ENCODE measurements around the gene ATP5MC2. TPM values are rescaled to one million over a fixed set of nuclear protein-coding genes. Genes with fewer than 3 reads are reported as not detected.
A peak's percentile ranks its signal among the peaks of the same experiment; 100 is the strongest.

Gene ATP5MC2
- total and polyA plus RNA-seq, 2 of the 4 experiments (the other 2 are of a cell fraction) = 309 to 361 TPM

DNA sequence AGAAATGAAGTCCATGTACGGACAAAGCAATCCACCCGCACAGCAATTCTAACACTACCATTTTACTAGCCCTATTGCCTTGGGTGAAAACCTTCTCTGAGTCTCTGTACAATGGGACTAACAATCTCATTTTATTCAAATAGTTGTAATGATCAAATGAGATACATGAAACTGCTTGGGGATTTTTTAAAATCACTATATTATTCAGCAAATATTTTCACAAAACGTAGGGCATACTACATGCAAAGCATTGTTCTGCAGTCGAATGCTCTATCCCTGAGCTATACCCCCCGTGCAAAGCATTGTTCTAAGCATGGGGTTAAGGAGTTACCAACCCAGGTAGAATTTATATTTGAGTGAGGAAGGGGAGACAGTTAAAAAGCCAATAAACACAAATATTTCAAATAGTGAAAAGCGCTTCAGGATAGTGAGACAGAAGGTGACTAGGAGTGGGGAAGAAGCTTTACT is 49.1 kb downstream of the ATP5MC2 start:
- Histone ChIP-seq H2AK9ac (replicated peaks; ENCODE audit: low read depth, low read length, poor library complexity) (no peak overlapping the region), H2AK5ac (ENCODE audit: low read depth, low read length) (no peak overlapping the region), H3K23ac (ENCODE audit: low read depth, low read length) (no peak overlapping the region), H3K9me3 (ENCODE audit: control insufficient read depth, insufficient read depth, low read length) (no peaks in the 10 kb centered on the region), H3K14ac (replicated peaks; ENCODE audit: low read depth, low read length) (0 out of 2 replicates have a peak overlapping the region, but pooled peaks have one; percentile 10), H4K5ac (ENCODE audit: low read depth, low read length) (no peak overlapping the region), H3K79me1 (ENCODE audit: low read depth in 1 of 2, low read length in 2 of 2) (peaks cover 0 to 33% of the 10 kb centered on the region in 2 experiments), H3K56ac (ENCODE audit: extremely low read depth, insufficient read depth, low read length) (no peak overlapping the region), H3K36me3 (ENCODE audit: control insufficient read depth, insufficient read depth, low read length) (no peaks in the 10 kb centered on the region), H2BK5ac (ENCODE audit: low read depth, low read length, poor library complexity, severe bottlenecking) (no peak overlapping the region), H3K4me1 (ENCODE audit: control insufficient read depth, insufficient read depth, low read length) (peaks cover 4% of the 10 kb centered on the region), H4K20me1 (ENCODE audit: insufficient read depth, low read length) (peaks cover 11% of the 10 kb centered on the region; the same call in 1 of the 2 replicates), H3K9me1 (ENCODE audit: insufficient read depth, low read length) (peaks cover 3% of the 10 kb centered on the region; the same call in 1 of the 2 replicates), H2BK120ac (ENCODE audit: low read depth, low read length) (no peak overlapping the region), H3K4ac (ENCODE audit: low read depth, low read length) (no peak overlapping the region), H3K4me3 (ENCODE audit: insufficient read depth, low read depth, low read length) (peak overlapping the region; percentile 70), H3K27me3 (ENCODE audit: control insufficient read depth, insufficient read depth, low read length) (no peaks in the 10 kb centered on the region; the same call in 1 of the 2 replicates), H2BK15ac (ENCODE audit: low read depth, low read length) (no peak overlapping the region), H2AFZ (replicated peaks; ENCODE audit: low read length, poor library complexity) (peak overlapping the region; percentile 98), H3K18ac (ENCODE audit: low read depth, low read length) (no peak overlapping the region), H3K4me2 (ENCODE audit: low read depth, low read length) (peak overlapping the region; percentile 89), H3K27ac (ENCODE audit: insufficient read depth, low read length) (no peak overlapping the region), H2BK20ac (ENCODE audit: low read depth, low read length) (no peak overlapping the region), H4K91ac (ENCODE audit: insufficient read depth, low read depth, low read length) (no peak overlapping the region), H4K8ac (ENCODE audit: low read depth in 2 of 2, low read length in 2 of 2) (peak overlapping the region in 1 of 2 experiments; percentile 32; a peak in 2 of 4 replicates), H3K9ac (ENCODE audit: low read depth, low read length) (peak overlapping the region; percentile 26; the same call in 1 of the 2 replicates)
- DNase-seq (no peak), ATAC-seq (ENCODE audit: low read depth) (no peak)
- WGBS, 2 experiments (ENCODE audit: extremely low coverage in 2 of 2, insufficient read length in 1 of 2) = no CpG with 5 or more reads among the region's 6 CpGs
- no peak for TF ChIP-seq CHD1 (IDR thresholded peaks at IDR 0.05; ENCODE audit: low read depth, low read length)
- TF ChIP-seq SMC3 (IDR thresholded peaks at IDR 0.05; ENCODE audit: low read depth, low read length) = no peak
- TF ChIP-seq RCOR1 (IDR thresholded peaks at IDR 0.05; ENCODE audit: insufficient replicate concordance, low read length) = no peak
- no peak for TF ChIP-seq ELK1 (IDR thresholded peaks at IDR 0.05; ENCODE audit: borderline replicate concordance, low read depth, low read length)
- TF ChIP-seq, protein P1, sequence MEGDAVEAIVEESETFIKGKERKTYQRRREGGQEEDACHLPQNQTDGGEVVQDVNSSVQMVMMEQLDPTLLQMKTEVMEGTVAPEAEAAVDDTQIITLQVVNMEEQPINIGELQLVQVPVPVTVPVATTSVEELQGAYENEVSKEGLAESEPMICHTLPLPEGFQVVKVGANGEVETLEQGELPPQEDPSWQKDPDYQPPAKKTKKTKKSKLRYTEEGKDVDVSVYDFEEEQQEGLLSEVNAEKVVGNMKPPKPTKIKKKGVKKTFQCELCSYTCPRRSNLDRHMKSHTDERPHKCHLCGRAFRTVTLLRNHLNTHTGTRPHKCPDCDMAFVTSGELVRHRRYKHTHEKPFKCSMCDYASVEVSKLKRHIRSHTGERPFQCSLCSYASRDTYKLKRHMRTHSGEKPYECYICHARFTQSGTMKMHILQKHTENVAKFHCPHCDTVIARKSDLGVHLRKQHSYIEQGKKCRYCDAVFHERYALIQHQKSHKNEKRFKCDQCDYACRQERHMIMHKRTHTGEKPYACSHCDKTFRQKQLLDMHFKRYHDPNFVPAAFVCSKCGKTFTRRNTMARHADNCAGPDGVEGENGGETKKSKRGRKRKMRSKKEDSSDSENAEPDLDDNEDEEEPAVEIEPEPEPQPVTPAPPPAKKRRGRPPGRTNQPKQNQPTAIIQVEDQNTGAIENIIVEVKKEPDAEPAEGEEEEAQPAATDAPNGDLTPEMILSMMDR (conservative IDR thresholded peaks at IDR 0.05; ENCODE audit: low read depth, low read length) = no peak
- no peak for TF ChIP-seq POLR2A (IDR thresholded peaks at IDR 0.05; ENCODE audit: low read depth, low read length)
- no peak for TF ChIP-seq CEBPB (IDR thresholded peaks at IDR 0.05; ENCODE audit: low read depth, low read length)
- TF ChIP-seq, protein P2, sequence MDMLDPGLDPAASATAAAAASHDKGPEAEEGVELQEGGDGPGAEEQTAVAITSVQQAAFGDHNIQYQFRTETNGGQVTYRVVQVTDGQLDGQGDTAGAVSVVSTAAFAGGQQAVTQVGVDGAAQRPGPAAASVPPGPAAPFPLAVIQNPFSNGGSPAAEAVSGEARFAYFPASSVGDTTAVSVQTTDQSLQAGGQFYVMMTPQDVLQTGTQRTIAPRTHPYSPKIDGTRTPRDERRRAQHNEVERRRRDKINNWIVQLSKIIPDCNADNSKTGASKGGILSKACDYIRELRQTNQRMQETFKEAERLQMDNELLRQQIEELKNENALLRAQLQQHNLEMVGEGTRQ (IDR thresholded peaks at IDR 0.05; ENCODE audit: low read depth, low read length) = no peak
- intact Hi-C loops (cut with micrococcal nuclease) (loop anchor here (1.0 kb wide), 2 partner anchors 50 to 83 kb away; partner anchors contain the start of gene ATP5MC2), dilution Hi-C loops (cut with HindIII; ENCODE audit: low sequenced_read_pairs, unreplicated experiment) (no loop called here), in situ Hi-C loops (cut with MboI; ENCODE audit: low sequenced_read_pairs) (no loop called here)
- CTCF ChIA-PET = interaction anchor here (1.6 kb wide), 1 partner anchor 82 kb away, joined by 3 read pairs; no protein-coding TSS in a partner anchor
- POLR2A ChIA-PET (ENCODE audit: unreplicated experiment) = no interaction called here
- BruUV-seq (replicated peaks) = no TSS peak
